H1 (cell line): Measurements from ENCODE around the gene MYH6. TPM values are rescaled to one million over a fixed set of nuclear protein-coding genes. Genes with fewer than 3 reads are reported as not detected.

Source experiments
- CTCF ChIA-PET: fragments of 300-600 bp; sonication (Branson Sonifier 250); formaldehyde crosslinking; loops from one replicate; lab custom pipeline; 2021; ENCODE audit not compliant: partially characterized antibody; lab: Charles Lee
- POLR2A ChIA-PET: fragments of 300-600 bp; sonication (Branson Sonifier 250); formaldehyde crosslinking; loops from one replicate; lab custom pipeline; 2021; ENCODE audit warnings: inconsistent platforms; ENCODE audit not compliant: partially characterized antibody; lab: Charles Lee
- DNase-seq, 2 experiments: peaks; one replicate each; pipeline versions ENCODE4 v3.0.0 to v3.0.0-alpha.2; 2010 to 2022; ENCODE audit warnings: low spot score in 2 of 2, low read depth in 1 of 2, mixed read lengths in 1 of 2
- FAIRE-seq: peaks from 2 replicates; lab custom pipeline; 2011; peaks lifted over from hg19 to GRCh38; lab: Jason Lieb, UNC
- H2AFZ ChIP-seq: 2 replicates; pipeline ENCODE4 v1.8.1; 2012; ENCODE audit warnings: low read length, inconsistent platforms
- H2AK5ac ChIP-seq: 2 replicates; pipeline ENCODE4 v1.6.1; 2013; ENCODE audit warnings: low read depth, low read length
- H2BK120ac ChIP-seq: replicated peaks from 2 replicates; pipeline ENCODE3; 2013; ENCODE audit warnings: low read depth, low read length, inconsistent platforms
- H2BK12ac ChIP-seq: 2 replicates; pipeline ENCODE4 v1.6.1; 2013; ENCODE audit warnings: low read depth, low read length
- H2BK15ac ChIP-seq: 2 replicates; pipeline ENCODE4 v1.6.1; 2013; ENCODE audit warnings: low read length
- H2BK20ac ChIP-seq: 2 replicates; pipeline ENCODE4 v1.6.1; 2013; ENCODE audit warnings: low read length
- H2BK5ac ChIP-seq: 2 replicates; pipeline ENCODE4 v1.6.1; 2013; ENCODE audit warnings: low read depth, low read length
- H3K14ac ChIP-seq: 2 replicates; pipeline ENCODE4 v1.6.1; 2013; ENCODE audit warnings: inconsistent platforms; ENCODE audit not compliant: insufficient read length
- H3K18ac ChIP-seq: 2 replicates; pipeline ENCODE4 v1.6.1; 2013; ENCODE audit warnings: low read length; ENCODE audit errors: extremely low read depth
- H3K23ac ChIP-seq: 2 replicates; pipeline ENCODE4 v1.6.1; 2013; ENCODE audit warnings: inconsistent platforms; ENCODE audit not compliant: insufficient read length
- H3K23me2 ChIP-seq: 2 replicates; pipeline ENCODE4 v1.6.1; 2013; ENCODE audit warnings: low read depth, low read length
- H3K27ac ChIP-seq: 2 replicates; pipeline ENCODE4 v1.6.1; 2011; ENCODE audit warnings: low read depth, low read length, inconsistent platforms
- H3K27me3 ChIP-seq, 4 experiments: replicated peaks in 1 of 4; 1 replicate in 1 of 4; 2 replicates in 3 of 4; pipeline versions ENCODE4 v1.6.1 to v1.8.1; 2011 to 2013; ENCODE audit warnings: low read length in 3 of 4, mild to moderate bottlenecking in 3 of 4, inconsistent platforms in 2 of 4, mixed read lengths in 2 of 4, moderate library complexity in 1 of 4; ENCODE audit not compliant: control insufficient read depth in 3 of 4, insufficient read depth in 3 of 4; ENCODE audit errors: extremely low read depth in 1 of 4
- H3K36me3 ChIP-seq, 4 experiments: 2 replicates each; pipeline versions ENCODE4 v1.6.1 to v1.8.1; 2011 to 2013; ENCODE audit warnings: mild to moderate bottlenecking in 4 of 4, low read length in 3 of 4, moderate library complexity in 2 of 4, control low read depth in 1 of 4, inconsistent platforms in 1 of 4; ENCODE audit not compliant: insufficient read depth in 4 of 4, control insufficient read depth in 2 of 4
- H3K4ac ChIP-seq: replicated peaks from 2 replicates; pipeline ENCODE3; 2013; ENCODE audit warnings: low read length, low read depth, mixed read lengths, inconsistent platforms; ENCODE audit not compliant: insufficient read length
- H3K4me1 ChIP-seq, 4 experiments: replicated peaks in 1 of 4; 1 replicate in 1 of 4; 2 replicates in 3 of 4; pipeline versions ENCODE4 v1.6.1 to v1.8.1; 2011 to 2013; ENCODE audit warnings: low read length in 3 of 4, inconsistent platforms in 2 of 4, mixed read lengths in 1 of 4; ENCODE audit not compliant: insufficient read depth in 4 of 4, control insufficient read depth in 3 of 4
- H3K4me2 ChIP-seq, 2 experiments: 2 replicates each; pipeline versions ENCODE4 v1.6.1 to v1.8.1; 2011 to 2013; ENCODE audit warnings: low read depth in 2 of 2, low read length in 2 of 2, control low read depth in 1 of 2, inconsistent platforms in 1 of 2, mild to moderate bottlenecking in 1 of 2; ENCODE audit not compliant: insufficient read depth in 1 of 2
- H3K4me3 ChIP-seq, 4 experiments: fragments of 200-600, 300-600 bp in 1 of 4; sonication (generic), shearing (Covaris generic), sonication (Bioruptor Twin) in 1 of 4; 2 replicates each; pipeline versions ENCODE4 v1.5.1 to v1.8.1; 2011 to 2016; ENCODE audit warnings: low read length in 4 of 4, low read depth in 3 of 4, control low read depth in 2 of 4, inconsistent platforms in 2 of 4, mild to moderate bottlenecking in 2 of 4, mixed read lengths in 1 of 4, moderate library complexity in 1 of 4; ENCODE audit not compliant: insufficient read depth in 2 of 4; ENCODE audit errors: extremely low read depth in 1 of 4
- H3K56ac ChIP-seq: replicated peaks from 2 replicates; pipeline ENCODE3; 2013; ENCODE audit warnings: low read depth, mild to moderate bottlenecking, mixed read lengths, low read length, inconsistent platforms; ENCODE audit not compliant: insufficient read length
- H3K79me1 ChIP-seq: 2 replicates; pipeline ENCODE4 v1.6.1; 2013; ENCODE audit warnings: low read depth, low read length, control low read depth
- H3K79me2 ChIP-seq, 2 experiments: 2 replicates each; pipeline versions ENCODE4 v1.6.1 to v1.8.1; 2012 to 2013; ENCODE audit warnings: low read length in 2 of 2, mild to moderate bottlenecking in 2 of 2, inconsistent platforms in 1 of 2; ENCODE audit not compliant: insufficient read depth in 2 of 2, control insufficient read depth in 1 of 2
- H3K9ac ChIP-seq, 4 experiments: replicated peaks in 1 of 4; 1 replicate in 1 of 4; 2 replicates in 3 of 4; pipeline versions ENCODE4 v1.6.1 to v1.8.1; 2011 to 2013; ENCODE audit warnings: low read depth in 3 of 4, low read length in 3 of 4, control low read depth in 2 of 4, mild to moderate bottlenecking in 2 of 4, moderate library complexity in 2 of 4, inconsistent platforms in 1 of 4; ENCODE audit errors: extremely low read depth in 1 of 4
- H3K9me3 ChIP-seq, 2 experiments: 2 replicates each; pipeline versions ENCODE4 v1.6.1 to v1.8.1; 2012 to 2013; ENCODE audit warnings: mild to moderate bottlenecking in 2 of 2, moderate library complexity in 2 of 2, control low read depth in 1 of 2, inconsistent platforms in 1 of 2, low read depth in 1 of 2, low read length in 1 of 2, mixed read lengths in 1 of 2; ENCODE audit not compliant: insufficient read depth in 2 of 2
- H4K20me1 ChIP-seq, 2 experiments: replicated peaks in 1 of 2; 2 replicates each; pipeline versions ENCODE3 to v1.8.1; 2011 to 2013; ENCODE audit warnings: inconsistent platforms in 2 of 2, low read length in 2 of 2, mild to moderate bottlenecking in 1 of 2; ENCODE audit not compliant: insufficient read depth in 2 of 2, control insufficient read depth in 1 of 2
- H4K5ac ChIP-seq: 2 replicates; pipeline ENCODE4 v1.6.1; 2013; ENCODE audit warnings: low read length, low read depth, mixed read lengths, inconsistent platforms; ENCODE audit not compliant: insufficient read length
- H4K8ac ChIP-seq: 2 replicates; pipeline ENCODE4 v1.8.0; 2013; ENCODE audit warnings: mild to moderate bottlenecking, moderate library complexity, low read length, inconsistent platforms; ENCODE audit not compliant: insufficient read depth; ENCODE audit errors: extremely low read depth
- H4K91ac ChIP-seq: replicated peaks from 2 replicates; pipeline ENCODE3; 2013; ENCODE audit warnings: low read length, mixed read lengths, inconsistent platforms; ENCODE audit not compliant: insufficient read length
- GTF2F1 ChIP-seq: IDR thresholded peaks from 2 replicates; pipeline ENCODE4 v1.6.1; 2012; ENCODE audit warnings: low read depth, low read length, improper control_type of control experiment, borderline replicate concordance
- POLR2A ChIP-seq, 2 experiments: IDR thresholded peaks; 1 replicate in 1 of 2; 2 replicates in 1 of 2; pipeline ENCODE4 v1.6.1; 2011; ENCODE audit warnings: low read depth in 2 of 2, low read length in 2 of 2, mild to moderate bottlenecking in 2 of 2; ENCODE audit errors: control extremely low read depth in 1 of 2
- RAD21 ChIP-seq, 2 experiments: IDR thresholded peaks in 1 of 2; conservative IDR thresholded peaks in 1 of 2; 2 replicates each; pipeline ENCODE4 v1.6.1; 2011; ENCODE audit warnings: low read depth in 2 of 2, low read length in 2 of 2, improper control_type of control experiment in 1 of 2, inconsistent platforms in 1 of 2, mild to moderate bottlenecking in 1 of 2, moderate library complexity in 1 of 2
- SAP30 ChIP-seq: fragments of 300-600 bp; sonication (generic); IDR thresholded peaks from 2 replicates; pipeline ENCODE4 v1.7.1; 2012; ENCODE audit warnings: low read length, moderate library complexity, mild to moderate bottlenecking, inconsistent platforms; ENCODE audit not compliant: insufficient read depth, insufficient replicate concordance
- SP1 ChIP-seq: IDR thresholded peaks from 2 replicates; pipeline ENCODE4 v1.6.1; 2011; ENCODE audit warnings: low read depth, low read length
- SRF ChIP-seq: IDR thresholded peaks from 2 replicates; pipeline ENCODE4 v1.6.1; 2011; ENCODE audit warnings: mild to moderate bottlenecking, low read depth, low read length, moderate library complexity
- SUZ12 ChIP-seq: fragments of 200-600 bp; sonication (generic); IDR thresholded peaks from 2 replicates; pipeline ENCODE4 v1.6.1; 2012; ENCODE audit warnings: mild to moderate bottlenecking, inconsistent platforms, low read length, moderate library complexity, mixed read lengths
- TCF12 ChIP-seq: IDR thresholded peaks from 2 replicates; pipeline ENCODE4 v1.6.1; 2011; ENCODE audit warnings: low read depth, mild to moderate bottlenecking, low read length
- WGBS, 2 experiments: shearing (Covaris generic) in 1 of 2; methylation state at CpG; one replicate each; pipeline versions ENCODE4 v1.1.6 to v1.1.7; 2013 to 2015; ENCODE audit warnings: low lambda C conversion rate in 2 of 2, mixed read lengths in 2 of 2, inconsistent platforms in 1 of 2, low coverage in 1 of 2, missing lambda C conversion rate in 1 of 2; ENCODE audit not compliant: insufficient replicate concordance in 2 of 2, insufficient coverage in 1 of 2, insufficient read length in 1 of 2; ENCODE audit errors: extremely low coverage in 1 of 2, missing lambda C conversion rate in 1 of 2; 5-methylcytosine and 5-hydroxymethylcytosine counted together
- polyA plus RNA-seq, 7 experiments: library from polyadenylated mRNA; depleted of rRNA in 3 of 7; stranded (reverse) in 5 of 7; unstranded in 2 of 7; fragments of >200 nt in 5 of 7; fragments of 200-250 nt in 2 of 7; gene quantifications; 1 replicate in 5 of 7; 2 replicates in 1 of 7; 4 replicates in 1 of 7; pipeline versions ENCODE4 v1.2.1 to v1.2.3, GENCODE V29; 2011 to 2013; ENCODE audit warnings: missing spikeins in 2 of 7, mixed read lengths in 2 of 7
- total RNA-seq: library from RNA; stranded (reverse); fragmentation: NEBNext Ultra II Directional; extraction: Animal tissue kit (Norgen Biotek cat#: 25700); gene quantifications from 2 replicates; pipeline ENCODE4 v1.2.1, GENCODE V29; 2021
- TF ChIP-seq, protein P1 (sequence below), 3 experiments: IDR thresholded peaks; 1 replicate in 2 of 3; 2 replicates in 1 of 3; pipeline versions ENCODE4 v1.5.1 to v1.6.1; 2011; ENCODE audit warnings: low read length in 3 of 3, mild to moderate bottlenecking in 3 of 3, inconsistent platforms in 2 of 3, low read depth in 1 of 3, moderate library complexity in 1 of 3; ENCODE audit not compliant: insufficient read depth in 1 of 3; ENCODE audit errors: control extremely low read depth in 1 of 3
- TF ChIP-seq, protein P2 (sequence below): IDR thresholded peaks from 2 replicates; pipeline ENCODE4 v1.6.1; 2011; ENCODE audit warnings: low read length, improper control_type of control experiment

MYH6 gene
- total and polyA plus RNA-seq, 2 of the 8 experiments (the other 6 are each of a cell fraction or from before 2014, with no cell fraction given): 0.03 TPM; not detected in 1

DNA sequence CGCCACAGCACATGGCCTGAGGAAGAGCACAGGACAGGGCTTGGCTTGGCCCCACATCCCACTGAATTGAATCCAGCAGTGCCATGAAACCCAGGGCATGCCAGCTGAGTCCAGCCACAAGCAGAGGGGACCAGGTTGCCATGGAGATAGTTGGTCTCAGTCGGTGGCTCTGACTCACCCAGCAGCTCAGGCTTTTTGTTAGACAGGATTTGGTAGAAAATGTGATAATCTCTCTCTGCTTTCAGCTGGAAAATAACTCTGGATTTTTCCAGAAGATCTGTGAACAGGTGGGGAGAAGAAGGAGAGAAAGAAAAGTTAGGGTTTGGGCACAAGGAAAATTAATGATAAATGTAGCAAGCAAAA, 22.6 kb upstream of the MYH6 start:
- Histone ChIP-seq H3K4ac (no peak overlapping the region), H2AFZ (no peak overlapping the region), H3K4me1 (peaks cover 0 to 4% (median 0%) of the 10 kb centered on the region in 4 experiments; a peak in 1 of 7 replicates), H2BK15ac (no peak overlapping the region), H3K4me2 (no peak overlapping the region), H2BK120ac (no peak overlapping the region), H3K27me3 (peaks cover 0 to 4% (median under 1%) of the 10 kb centered on the region in 4 experiments; a peak in 1 of 7 replicates), H4K20me1 (no peaks in the 10 kb centered on the region), H4K8ac (no peak overlapping the region), H3K4me3 (no peak overlapping the region), H2BK5ac (no peak overlapping the region), H3K14ac (no peak overlapping the region), H3K36me3 (no peaks in the 10 kb centered on the region), H4K91ac (no peak overlapping the region), H2AK5ac (no peak overlapping the region), H3K23me2 (no peaks in the 10 kb centered on the region), H4K5ac (no peak overlapping the region), H2BK20ac (no peak overlapping the region), H3K79me1 (peaks cover 3% of the 10 kb centered on the region), H3K18ac (no peak overlapping the region), H3K23ac (no peak overlapping the region), H3K56ac (no peak overlapping the region), H2BK12ac (no peak overlapping the region; the same call in 1 of the 2 replicates), H3K9me3 (no peaks in the 10 kb centered on the region; a peak in 1 of 4 replicates), H3K9ac (no peak overlapping the region), H3K27ac (no peak overlapping the region), H3K79me2 (no peaks in the 10 kb centered on the region)
- POLR2A ChIA-PET: interaction anchor here (1.6 kb wide), 1 partner anchor 12 kb away, joined by 5 read pairs; no protein-coding TSS in a partner anchor
- no peak for FAIRE-seq
- CTCF ChIA-PET: interaction anchor here (0.5 to 1.7 kb wide), 8 partner anchors 20 to 1231 kb away, joined by 3 to 7 read pairs (median 3); no protein-coding TSS in a partner anchor
- WGBS, 2 experiments: 82% methylated on average over 2 of the region's 2 CpGs; no CpG with 5 or more reads in 1 of the 2 experiments
- DNase-seq: no peak
- TF ChIP-seq TCF12 (no peak), SRF (no peak), SUZ12 (no peak), GTF2F1 (no peak), SAP30 (no peak), RAD21 (IDR thresholded peaks at IDR 0.05 in 1 of 2, conservative IDR thresholded peaks at IDR 0.05 in 1 of 2; ENCODE audit: low read depth in 2 of 2, low read length in 2 of 2) (no peak), SP1 (no peak), POLR2A (IDR thresholded peaks at IDR 0.05; ENCODE audit: control extremely low read depth in 1 of 2, low read depth in 2 of 2, low read length in 2 of 2) (no peak)
- TF ChIP-seq, protein P1, sequence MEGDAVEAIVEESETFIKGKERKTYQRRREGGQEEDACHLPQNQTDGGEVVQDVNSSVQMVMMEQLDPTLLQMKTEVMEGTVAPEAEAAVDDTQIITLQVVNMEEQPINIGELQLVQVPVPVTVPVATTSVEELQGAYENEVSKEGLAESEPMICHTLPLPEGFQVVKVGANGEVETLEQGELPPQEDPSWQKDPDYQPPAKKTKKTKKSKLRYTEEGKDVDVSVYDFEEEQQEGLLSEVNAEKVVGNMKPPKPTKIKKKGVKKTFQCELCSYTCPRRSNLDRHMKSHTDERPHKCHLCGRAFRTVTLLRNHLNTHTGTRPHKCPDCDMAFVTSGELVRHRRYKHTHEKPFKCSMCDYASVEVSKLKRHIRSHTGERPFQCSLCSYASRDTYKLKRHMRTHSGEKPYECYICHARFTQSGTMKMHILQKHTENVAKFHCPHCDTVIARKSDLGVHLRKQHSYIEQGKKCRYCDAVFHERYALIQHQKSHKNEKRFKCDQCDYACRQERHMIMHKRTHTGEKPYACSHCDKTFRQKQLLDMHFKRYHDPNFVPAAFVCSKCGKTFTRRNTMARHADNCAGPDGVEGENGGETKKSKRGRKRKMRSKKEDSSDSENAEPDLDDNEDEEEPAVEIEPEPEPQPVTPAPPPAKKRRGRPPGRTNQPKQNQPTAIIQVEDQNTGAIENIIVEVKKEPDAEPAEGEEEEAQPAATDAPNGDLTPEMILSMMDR (IDR thresholded peaks at IDR 0.05; ENCODE audit: control extremely low read depth in 1 of 3, insufficient read depth in 1 of 3, low read depth in 1 of 3, low read length in 3 of 3): no peak
- TF ChIP-seq, protein P2, sequence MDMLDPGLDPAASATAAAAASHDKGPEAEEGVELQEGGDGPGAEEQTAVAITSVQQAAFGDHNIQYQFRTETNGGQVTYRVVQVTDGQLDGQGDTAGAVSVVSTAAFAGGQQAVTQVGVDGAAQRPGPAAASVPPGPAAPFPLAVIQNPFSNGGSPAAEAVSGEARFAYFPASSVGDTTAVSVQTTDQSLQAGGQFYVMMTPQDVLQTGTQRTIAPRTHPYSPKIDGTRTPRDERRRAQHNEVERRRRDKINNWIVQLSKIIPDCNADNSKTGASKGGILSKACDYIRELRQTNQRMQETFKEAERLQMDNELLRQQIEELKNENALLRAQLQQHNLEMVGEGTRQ: no peak
